ENCODE results near the gene RPL29.

Gene RPL29

DNA sequence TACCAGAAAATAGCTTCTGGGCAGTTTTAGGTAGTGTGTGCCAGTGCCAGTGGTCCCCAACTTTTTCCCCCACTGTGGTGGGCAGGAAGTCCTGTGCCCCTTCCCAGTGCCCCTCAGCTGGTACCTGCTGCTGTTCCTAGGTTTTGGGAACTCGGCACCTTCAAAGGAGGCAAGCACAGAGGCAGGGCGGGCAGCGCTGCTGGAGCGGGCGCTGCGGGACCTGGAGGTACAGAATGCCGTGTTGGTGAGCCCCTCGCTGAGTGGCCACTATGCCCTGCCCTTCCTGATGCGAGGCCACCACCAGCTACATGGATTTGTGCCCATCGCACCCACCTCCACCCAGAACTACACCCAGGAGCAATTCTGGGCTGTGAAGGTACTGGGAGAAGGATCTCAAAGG, 15.4 kb downstream of the RPL29 start:
- no peak for DNase-seq

- DNase-seq: no peak
Observed at GRCh38 chr3:51978143-51978502, 17.6 kb downstream of the RPL29 start.

- no peak for DNase-seq
Observed at GRCh38 chr3:51977446-51978142, 18.1 kb downstream of the RPL29 start.

- DNase-seq: peak; percentile 64
Observed at GRCh38 chr3:51975852-51976549, 19.7 kb downstream of the RPL29 start.

- peak; percentile 85 for DNase-seq
Observed at GRCh38 chr3:51974963-51975851, 20.5 kb downstream of the RPL29 start, which contains the start of gene ABHD14A. Gene ABHD14A (plus strand): TSS chr3:51975064. CDS start chr3:51975136, 72 bp downstream.

DNA sequence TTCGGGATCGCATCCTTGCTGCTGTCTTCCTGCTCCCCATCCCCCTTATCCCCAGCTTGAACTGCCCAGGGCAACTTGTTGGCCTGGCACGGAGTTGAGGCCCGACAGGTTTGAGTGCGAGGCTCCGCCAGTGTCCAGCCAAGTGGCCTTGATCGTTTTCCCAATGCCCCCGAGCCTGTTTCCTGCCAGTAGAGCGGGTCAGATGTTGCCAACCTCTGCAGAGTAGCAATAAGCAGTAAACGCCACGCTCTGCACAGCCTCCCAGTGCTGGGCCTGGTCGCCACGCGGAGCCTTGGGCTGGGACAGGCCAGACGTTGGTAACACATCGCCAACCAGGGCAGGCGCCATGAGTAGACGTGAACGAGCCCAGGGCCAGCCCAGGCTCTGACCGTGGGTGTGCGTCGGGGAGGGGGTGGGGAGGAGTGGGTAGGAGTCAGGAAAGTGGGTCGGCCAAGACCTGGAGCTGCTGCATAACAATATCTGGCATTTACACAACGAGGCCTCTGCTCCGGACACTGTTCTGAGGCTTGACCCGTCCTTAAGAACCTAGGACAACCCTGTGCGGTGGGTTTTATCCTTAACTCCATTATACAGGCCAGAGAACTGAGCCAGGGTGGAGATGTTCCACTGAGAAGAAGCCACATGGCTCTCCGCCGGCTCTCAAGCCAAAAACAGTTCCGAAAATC, 21.3 kb downstream of the RPL29 start:
- DNase-seq: peak; percentile 74

DNA sequence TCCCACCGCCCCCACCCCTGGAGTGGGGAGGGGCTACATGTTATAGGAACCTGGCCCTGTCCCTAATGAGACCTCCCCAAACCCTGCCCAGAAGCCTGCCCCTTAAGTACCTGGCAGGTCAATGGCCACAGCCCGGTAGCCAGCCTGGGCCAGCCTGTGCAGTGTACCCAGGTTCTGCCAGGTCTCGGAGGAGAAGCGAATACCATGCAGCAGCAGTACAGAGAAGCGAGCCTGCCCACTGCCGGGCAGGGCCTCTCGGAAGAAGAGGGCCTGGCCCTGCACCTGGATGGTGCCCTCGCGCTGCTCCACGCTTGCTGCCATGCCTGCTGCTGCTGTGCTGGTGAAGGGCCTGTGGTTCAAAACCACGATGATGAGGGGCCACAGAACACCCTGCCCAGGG, 24.3 kb downstream of the RPL29 start:
- no peak for DNase-seq

DNA sequence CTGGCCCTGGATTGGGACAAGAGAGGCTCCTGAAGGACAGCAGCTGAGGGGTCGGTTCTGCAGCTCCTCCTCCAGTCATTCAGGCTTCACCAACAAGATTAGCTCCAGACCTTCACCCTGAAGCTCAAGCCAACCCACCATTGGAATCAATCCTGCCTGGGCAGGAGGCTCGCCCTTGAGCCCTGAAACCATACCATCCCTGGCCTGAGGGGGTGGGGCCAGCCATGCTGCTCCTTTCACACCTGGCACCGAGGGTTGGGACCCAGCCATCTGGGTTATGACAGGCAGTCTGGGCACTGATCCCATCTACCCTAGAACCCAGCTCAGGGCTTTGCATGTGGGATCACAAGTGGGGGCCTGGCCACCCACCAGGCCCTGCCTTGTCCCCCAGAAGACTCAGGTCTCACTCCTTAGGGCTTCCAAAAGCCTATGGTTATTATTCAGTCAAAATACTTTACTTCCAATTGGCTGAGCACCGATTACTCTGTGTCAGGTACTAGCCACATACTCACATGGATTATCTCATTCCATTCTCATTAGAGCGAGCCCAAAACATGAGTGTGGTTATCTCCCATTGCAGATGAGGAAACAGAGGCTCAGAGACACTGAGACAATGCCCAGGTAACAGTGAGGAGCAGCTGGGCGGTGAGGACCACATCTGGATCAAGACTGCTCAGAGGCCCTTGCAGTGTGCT, 24.9 kb downstream of the RPL29 start:
- DNase-seq: no peak

GRCh38 chr3:51969841-51970240, 25.9 kb downstream of the RPL29 start:
- DNase-seq: no peak

DNA sequence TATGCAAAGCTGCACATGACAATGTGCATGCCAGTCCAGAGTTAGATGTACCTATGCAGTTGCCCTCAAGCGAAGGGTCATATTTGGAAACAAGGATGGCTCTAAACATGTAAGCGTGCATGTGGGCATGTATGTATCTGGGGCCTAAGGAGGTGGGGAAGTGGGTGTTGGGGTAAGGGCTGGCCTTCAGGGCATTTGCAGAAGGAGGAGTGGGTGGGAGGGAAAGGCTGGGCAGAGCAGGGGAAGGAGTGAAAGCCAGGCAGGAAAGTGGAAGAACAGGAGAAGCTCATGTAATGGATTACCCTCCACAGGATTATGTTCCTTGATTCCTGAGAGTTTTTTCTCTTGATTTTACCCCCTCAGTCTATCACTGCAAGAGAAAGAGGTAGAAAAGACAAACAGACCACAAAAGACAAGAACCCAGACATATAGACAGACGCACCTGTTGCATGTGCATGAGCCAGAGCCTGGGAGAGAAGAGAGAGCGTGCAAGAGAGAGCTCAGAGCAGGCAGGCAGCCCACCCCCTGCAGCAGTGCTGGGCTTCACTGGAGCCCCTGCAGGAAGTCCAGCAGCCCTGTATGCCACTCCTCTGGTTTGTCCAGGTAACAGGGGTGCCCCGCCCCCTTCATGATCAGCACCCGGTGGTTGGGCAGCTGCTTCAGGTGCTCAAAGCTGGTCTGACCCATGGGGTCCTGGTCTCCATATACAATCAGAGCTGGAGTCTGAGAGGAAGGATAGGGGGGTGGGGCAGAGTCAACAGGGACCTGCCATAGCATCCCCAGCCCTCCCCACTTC, 26.6 kb downstream of the RPL29 start:
- no peak for DNase-seq

- no peak for DNase-seq
Observed at GRCh38 chr3:51968170-51968775, 27.4 kb downstream of the RPL29 start.

DNA sequence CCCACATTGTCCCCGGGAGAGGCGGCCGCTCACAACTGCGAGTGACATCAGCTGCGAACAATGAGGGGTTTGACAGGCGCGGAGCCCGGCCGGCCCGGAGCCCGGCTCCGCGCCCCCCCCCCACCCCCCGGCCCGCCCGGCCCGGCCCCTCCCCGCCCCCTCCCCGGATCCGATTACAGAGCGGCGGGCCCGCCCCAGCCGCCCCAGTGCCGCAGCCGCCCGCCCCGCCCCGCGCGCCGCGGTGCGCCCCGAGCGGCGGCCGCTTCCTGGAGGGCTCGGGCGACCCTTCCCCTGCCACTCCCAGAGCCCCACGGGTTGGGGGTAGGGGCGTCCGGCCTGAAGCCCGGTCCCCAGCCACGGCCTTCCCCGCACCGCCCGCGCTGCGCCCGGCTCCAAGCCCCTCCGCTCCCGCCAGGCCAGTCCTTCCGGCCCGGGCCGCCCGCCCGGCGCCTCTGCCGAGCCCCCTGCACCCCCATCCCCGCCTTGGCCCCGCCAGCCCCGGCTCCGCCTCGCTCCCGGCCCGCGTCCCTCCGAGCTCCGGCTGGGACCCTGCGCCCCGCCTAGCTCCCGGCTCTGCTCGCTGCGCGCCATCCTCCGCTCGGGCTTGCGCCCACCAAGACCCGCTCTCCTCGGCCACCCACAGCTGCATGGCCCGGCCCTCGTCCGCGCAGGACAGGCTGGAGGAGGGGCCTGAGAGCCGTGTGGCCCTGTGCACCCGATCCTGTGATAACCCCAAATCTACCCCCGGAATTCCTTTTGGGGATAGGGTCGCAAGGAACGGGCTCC, 28.1 kb downstream of the RPL29 start, which contains the start of gene PCBP4:
Gene PCBP4, minus strand, starts transcription at position 71 of the 786 bp plus-strand sequence. CDS start 6,214 bp downstream, outside the sequence.
- DNase-seq: no peak

DNA sequence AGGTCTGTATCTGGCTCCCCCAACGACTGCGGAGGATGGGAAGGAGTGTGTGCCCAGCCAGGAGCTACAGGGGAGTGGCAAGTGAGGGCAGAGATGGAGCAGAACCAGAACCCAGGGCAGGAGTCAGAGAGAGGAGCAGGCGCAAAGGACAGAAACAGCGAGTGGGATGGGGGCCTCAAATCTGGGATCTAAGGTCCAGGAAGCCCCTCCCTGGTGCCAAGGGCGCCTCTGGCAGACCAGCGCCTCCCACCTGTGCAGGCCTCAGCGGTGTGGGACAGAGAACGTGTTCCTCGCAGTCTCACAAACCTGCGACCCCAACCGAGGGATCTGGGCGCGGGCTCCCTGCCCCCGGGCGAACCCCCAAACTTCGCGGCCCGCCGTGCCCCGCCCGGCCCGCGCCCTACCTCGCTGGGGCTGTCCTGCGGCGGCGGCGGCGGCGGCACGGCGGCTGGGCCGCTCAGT, 28.7 kb downstream of the RPL29 start:
- DNase-seq: no peak

GRCh38 chr3:51966486-51966885, 29.2 kb downstream of the RPL29 start:
- no peak for DNase-seq

DNA sequence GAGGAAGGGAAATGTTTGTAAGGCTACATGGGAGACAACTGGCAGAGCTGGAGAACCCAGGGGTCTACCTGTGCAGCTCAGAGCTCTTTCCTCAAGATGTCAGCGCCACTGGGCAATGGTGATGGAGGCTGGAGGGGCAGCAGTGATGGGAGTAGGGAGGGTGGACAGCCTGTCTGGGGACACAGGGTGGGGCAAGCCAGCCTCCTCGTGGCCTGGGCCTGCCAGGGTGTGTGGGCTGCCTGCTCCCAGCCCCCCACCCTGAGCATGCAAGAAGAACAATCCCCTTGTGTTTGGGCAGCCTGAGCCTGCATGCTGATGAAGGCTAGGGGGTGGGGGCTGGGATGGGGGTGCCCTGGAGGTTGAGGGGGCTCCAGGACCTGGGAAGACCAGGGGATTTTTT, 29.7 kb downstream of the RPL29 start:
- no peak for DNase-seq

DNA sequence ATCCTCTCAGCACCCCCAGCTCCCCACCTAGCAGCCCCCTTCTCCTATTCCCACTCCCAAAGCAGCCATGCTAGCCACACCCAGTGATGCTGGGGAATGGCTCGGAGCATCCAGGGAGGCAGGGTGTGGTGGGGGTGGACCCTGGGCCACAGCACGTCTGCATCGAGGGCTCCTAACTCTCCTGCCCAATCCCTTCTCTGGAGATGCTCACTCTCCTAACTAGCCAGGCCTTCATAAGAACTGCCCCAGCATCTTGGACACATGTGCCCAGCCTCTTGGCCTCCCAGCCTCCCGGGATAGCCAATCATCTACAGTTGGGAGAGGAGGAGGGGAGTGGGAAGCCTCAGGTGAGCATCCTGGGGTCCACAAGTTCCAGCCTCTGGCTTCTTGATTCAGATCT, 31.2 kb downstream of the RPL29 start:
- DNase-seq: no peak

- no peak for DNase-seq
Observed at GRCh38 chr3:51963951-51964451, 31.7 kb downstream of the RPL29 start.

DNA sequence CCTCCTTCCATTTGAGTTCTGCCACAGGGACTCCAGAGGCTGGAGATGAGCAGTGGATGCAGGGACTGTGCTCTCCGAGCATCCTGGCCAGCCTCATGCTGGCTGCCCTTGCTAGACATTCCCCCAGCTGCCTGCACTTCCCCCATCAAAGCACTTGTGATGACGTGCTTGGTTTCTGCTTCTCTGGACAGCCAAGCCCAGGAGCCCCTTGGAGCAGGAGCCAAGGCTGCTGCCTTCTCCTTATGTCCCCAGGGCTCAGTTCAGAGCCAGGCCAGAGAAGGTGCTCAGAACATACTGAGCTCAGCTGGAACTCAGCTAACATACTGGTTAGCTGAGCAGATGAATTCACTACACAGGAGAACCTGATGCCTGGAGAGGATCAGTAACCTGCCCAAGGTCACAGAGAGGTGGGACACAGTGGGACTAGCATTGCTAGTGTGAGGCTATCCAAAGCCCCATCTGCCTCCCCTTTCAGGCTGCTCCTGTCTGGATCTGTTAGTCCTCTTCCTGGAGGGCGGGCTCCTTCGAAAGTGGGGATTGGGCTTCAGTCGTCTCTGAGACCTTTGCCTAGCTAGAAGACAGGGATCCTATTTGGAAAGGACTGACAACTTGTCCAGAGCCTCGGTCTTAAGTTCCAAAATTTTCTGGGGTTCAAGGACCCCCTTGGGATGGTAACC, 32.7 kb downstream of the RPL29 start:
- no peak for DNase-seq
